RWPE2 (cell line): ENCODE data around the gene CDH6.

Experiments used
- ATAC-seq: fragments of 200-7000 bp; cut with Tn5 transposase; 3 replicates; pipeline ENCODE4 v1.9.1; 2021; ENCODE audit warnings: low read depth
- DNase-seq: peaks from one replicate; pipeline ENCODE4 v3.0.0-alpha.2; 2020; ENCODE audit warnings: low spot score
- H3K27ac ChIP-seq: fragments of 450-650 bp; 2 replicates; pipeline ENCODE4 v1.5.1; 2017; ENCODE audit warnings: mild to moderate bottlenecking; ENCODE audit not compliant: poor library complexity, severe bottlenecking
- H3K27me3 ChIP-seq: fragments of 250-450 bp; sonication (Bioruptor Pico); 2 replicates; pipeline ENCODE4 v1.5.1; 2021; ENCODE audit warnings: mild to moderate bottlenecking, moderate library complexity; ENCODE audit not compliant: insufficient read depth, poor library complexity, severe bottlenecking
- H3K36me3 ChIP-seq: fragments of 250-450 bp; sonication (Bioruptor Pico); 2 replicates; pipeline ENCODE4 v1.5.1; 2020; ENCODE audit warnings: low read depth, mild to moderate bottlenecking, moderate library complexity
- H3K4me1 ChIP-seq: fragments of 250-450 bp; sonication (Bioruptor Pico); 2 replicates; pipeline ENCODE4 v1.5.1; 2021; ENCODE audit warnings: mild to moderate bottlenecking, moderate library complexity; ENCODE audit not compliant: insufficient read depth, poor library complexity, severe bottlenecking
- H3K4me3 ChIP-seq: fragments of 250-450 bp; sonication (Bioruptor Pico); 2 replicates; pipeline ENCODE4 v1.5.1; 2021; ENCODE audit warnings: mild to moderate bottlenecking, moderate library complexity; ENCODE audit not compliant: severe bottlenecking
- H3K9me3 ChIP-seq: fragments of 250-450 bp; sonication (Bioruptor Pico); 2 replicates; pipeline ENCODE4 v1.5.1; 2021; ENCODE audit warnings: mild to moderate bottlenecking, moderate library complexity; ENCODE audit not compliant: severe bottlenecking
- TF ChIP-seq, protein P1 (sequence below): fragments of 450-650 bp; IDR thresholded peaks from one replicate; pipeline ENCODE4 v1.5.1; 2017; ENCODE audit warnings: mild to moderate bottlenecking, moderate library complexity; ENCODE audit not compliant: poor library complexity, severe bottlenecking

The CDH6 gene

DNA sequence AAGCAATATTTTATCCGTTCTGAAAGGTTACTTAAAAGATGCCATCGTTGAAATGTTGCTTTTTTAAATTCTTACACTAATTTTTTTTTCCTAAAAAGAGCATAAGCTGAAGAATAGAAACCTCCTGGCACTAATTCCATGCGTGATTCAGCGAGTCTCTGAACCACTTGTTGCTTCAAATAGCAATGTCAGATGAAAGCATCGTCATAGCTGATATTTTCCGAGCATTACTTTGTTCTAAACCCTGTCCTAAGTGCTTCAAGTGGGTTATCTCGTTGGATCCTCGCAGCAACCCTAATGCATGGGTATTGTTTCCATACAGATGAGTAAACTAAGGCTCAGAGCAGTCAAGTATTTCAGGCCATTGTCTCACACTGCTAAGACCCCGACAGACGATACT is 79.7 kb downstream of the CDH6 start:
- Histone ChIP-seq H3K4me3 (no peak overlapping the region), H3K27ac (no peak overlapping the region), H3K27me3 (peaks cover 17% of the 10 kb centered on the region), H3K36me3 (no peaks in the 10 kb centered on the region), H3K9me3 (no peaks in the 10 kb centered on the region), H3K4me1 (no peaks in the 10 kb centered on the region)
- TF ChIP-seq, protein P1, sequence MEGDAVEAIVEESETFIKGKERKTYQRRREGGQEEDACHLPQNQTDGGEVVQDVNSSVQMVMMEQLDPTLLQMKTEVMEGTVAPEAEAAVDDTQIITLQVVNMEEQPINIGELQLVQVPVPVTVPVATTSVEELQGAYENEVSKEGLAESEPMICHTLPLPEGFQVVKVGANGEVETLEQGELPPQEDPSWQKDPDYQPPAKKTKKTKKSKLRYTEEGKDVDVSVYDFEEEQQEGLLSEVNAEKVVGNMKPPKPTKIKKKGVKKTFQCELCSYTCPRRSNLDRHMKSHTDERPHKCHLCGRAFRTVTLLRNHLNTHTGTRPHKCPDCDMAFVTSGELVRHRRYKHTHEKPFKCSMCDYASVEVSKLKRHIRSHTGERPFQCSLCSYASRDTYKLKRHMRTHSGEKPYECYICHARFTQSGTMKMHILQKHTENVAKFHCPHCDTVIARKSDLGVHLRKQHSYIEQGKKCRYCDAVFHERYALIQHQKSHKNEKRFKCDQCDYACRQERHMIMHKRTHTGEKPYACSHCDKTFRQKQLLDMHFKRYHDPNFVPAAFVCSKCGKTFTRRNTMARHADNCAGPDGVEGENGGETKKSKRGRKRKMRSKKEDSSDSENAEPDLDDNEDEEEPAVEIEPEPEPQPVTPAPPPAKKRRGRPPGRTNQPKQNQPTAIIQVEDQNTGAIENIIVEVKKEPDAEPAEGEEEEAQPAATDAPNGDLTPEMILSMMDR: no peak
- no peak for ATAC-seq
- no peak for DNase-seq

DNA sequence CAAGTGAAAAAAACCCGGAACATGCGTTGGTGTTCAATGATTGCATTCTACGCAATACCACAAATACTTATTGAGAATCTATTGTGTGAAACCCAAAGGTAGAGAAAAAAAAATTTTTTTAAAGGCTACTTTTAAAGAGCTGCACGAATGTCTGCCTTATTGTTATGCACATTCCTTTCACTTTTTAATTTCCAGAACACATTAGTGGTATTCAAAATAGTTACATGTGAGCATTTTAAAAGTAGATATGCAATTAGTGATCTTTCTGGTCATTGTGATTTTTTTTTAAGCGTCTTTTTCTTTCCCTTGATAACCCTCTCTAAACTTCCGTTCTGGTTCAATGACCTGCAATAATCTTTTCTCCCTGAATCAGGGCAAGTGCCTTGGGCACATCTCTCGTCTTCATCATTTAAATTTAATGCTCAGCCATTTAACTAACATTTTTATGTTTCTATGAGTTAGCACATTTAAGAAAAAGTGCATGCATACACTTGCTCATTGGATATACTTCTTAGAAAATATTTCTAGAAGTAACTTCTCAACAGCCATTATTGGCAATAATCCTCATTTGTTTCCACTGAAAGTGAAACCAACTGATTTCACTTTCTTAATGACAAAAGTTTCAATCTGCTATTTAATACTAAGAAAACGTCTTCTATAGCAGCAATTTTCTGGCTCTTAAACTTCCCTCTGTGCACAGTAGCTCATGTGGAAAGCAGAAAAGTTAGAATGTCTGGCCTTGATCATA is 80.3 kb downstream of the CDH6 start:
- no peak for DNase-seq
- peak overlapping the region; percentile 16 for H3K4me3 ChIP-seq
- H3K9me3 ChIP-seq: no peaks in the 10 kb centered on the region
- TF ChIP-seq, protein P1: no peak
- no peaks in the 10 kb centered on the region for H3K36me3 ChIP-seq
- no peak for ATAC-seq
- no peaks in the 10 kb centered on the region for H3K4me1 ChIP-seq
- H3K27me3 ChIP-seq: peaks cover 10% of the 10 kb centered on the region
- H3K27ac ChIP-seq: no peak overlapping the region

DNA sequence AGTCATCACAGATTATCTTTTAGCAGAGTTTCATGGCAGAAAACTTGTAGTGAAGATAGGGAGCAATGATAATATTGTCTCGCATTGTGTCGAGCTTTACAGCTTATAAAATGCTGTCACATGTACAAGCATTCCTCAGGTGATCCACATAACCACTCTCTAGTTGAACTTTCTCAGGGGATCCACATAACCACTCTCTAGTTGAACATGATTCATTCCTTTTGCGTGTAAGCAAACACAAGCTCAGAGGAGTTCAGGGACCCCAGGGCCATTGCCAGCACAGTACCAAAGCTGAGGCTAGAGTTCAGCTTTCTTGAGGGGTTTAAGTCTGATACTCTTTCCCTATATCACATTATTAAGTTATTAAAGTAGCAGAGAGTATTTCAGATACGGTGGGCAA is 86.7 kb downstream of the CDH6 start:
- Histone ChIP-seq H3K27ac (no peak overlapping the region), H3K9me3 (no peaks in the 10 kb centered on the region), H3K4me3 (no peak overlapping the region), H3K4me1 (no peaks in the 10 kb centered on the region), H3K36me3 (no peaks in the 10 kb centered on the region), H3K27me3 (peaks cover 4% of the 10 kb centered on the region)
- TF ChIP-seq, protein P1: no peak
- no peak for DNase-seq
- ATAC-seq: no peak

DNA sequence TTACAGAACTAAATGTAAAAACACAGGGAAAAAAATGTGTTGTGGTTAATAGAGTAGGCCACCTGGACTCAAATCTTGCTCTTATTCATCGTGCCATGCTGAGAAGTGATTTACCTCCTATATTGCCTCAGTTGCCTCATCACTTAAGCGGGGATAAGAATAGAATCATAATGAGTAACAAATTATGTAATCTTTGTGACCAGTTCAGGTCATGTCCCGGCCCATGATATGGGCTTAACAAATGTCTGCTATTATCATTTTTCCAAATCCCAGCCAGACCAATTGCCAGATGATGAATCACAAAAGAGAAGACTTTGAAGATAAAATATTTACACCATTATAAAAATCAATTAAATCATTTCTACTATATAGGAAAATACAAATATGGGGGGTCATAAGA is 89.8 kb downstream of the CDH6 start:
- Histone ChIP-seq H3K27ac (no peak overlapping the region), H3K4me1 (no peaks in the 10 kb centered on the region), H3K27me3 (peaks cover 4% of the 10 kb centered on the region), H3K36me3 (no peaks in the 10 kb centered on the region), H3K4me3 (no peak overlapping the region), H3K9me3 (no peaks in the 10 kb centered on the region)
- DNase-seq: no peak
- ATAC-seq: no peak
- TF ChIP-seq, protein P1: no peak

DNA sequence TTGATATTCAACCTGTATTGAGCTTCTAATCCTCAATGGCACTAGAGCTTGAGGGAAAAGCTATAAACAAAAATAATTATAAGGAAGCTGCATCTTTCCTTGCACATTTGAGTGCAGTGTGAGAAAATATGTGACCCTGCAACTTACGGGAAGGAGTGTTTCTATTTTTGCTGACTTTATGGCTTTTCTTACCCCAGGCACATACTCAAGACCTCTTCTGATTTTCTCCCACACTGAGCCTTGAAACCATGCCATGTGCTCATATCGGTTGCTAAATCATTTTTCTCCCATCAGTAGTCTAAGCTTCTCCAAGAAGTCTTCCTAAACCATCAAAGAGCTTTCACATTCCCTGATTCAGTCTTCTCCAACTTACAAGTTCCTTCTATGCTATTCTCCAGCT is 91.5 kb downstream of the CDH6 start:
- no peaks in the 10 kb centered on the region for H3K4me1 ChIP-seq
- TF ChIP-seq, protein P1: no peak
- no peak overlapping the region for H3K4me3 ChIP-seq
- no peak for DNase-seq
- H3K36me3 ChIP-seq: no peaks in the 10 kb centered on the region
- H3K27me3 ChIP-seq: peaks cover 5% of the 10 kb centered on the region
- no peak overlapping the region for H3K27ac ChIP-seq
- no peak for ATAC-seq
- H3K9me3 ChIP-seq: no peaks in the 10 kb centered on the region
